Naive B cell (primary cell): ENCODE measurements around the gene MMP19. TPM values are rescaled to one million over a fixed set of nuclear protein-coding genes. Genes with fewer than 3 reads are reported as not detected.
A peak's percentile ranks its signal among the peaks of the same experiment; 100 is the strongest.
"Not testable (repeated sequence)": the region's sequence is repeated elsewhere in the genome, so short reads cannot be mapped to it uniquely, and the experiment has no call there.

Source experiments
- ATAC-seq, 2 donors: fragments of 150-1000 bp; cut with Tn5 transposase; 2 replicates each; pipeline ENCODE4 v1.10.0; 2021; ENCODE audit warnings: low read depth in 2 of 2, mild to moderate bottlenecking in 2 of 2, moderate library complexity in 2 of 2
- DNase-seq: peaks from one replicate; pipeline ENCODE4 v3.0.0; 2022
- H3K27ac Mint-ChIP-seq, 6 donors: one replicate each; pipeline ENCODE4 v1.8.0; 2020 to 2022; ENCODE audit warnings: mild to moderate bottlenecking in 6 of 6, mixed read lengths in 6 of 6, moderate library complexity in 5 of 6, inconsistent platforms in 2 of 6
- H3K27me3 Mint-ChIP-seq, 3 donors: one replicate each; pipeline ENCODE4 v1.8.0; 2021 to 2022; ENCODE audit warnings: mixed read lengths in 3 of 3, mild to moderate bottlenecking in 1 of 3
- H3K36me3 Mint-ChIP-seq, 2 donors: one replicate each; pipeline ENCODE4 v1.8.0; 2020 to 2022; ENCODE audit warnings: mixed read lengths in 2 of 2, inconsistent platforms in 1 of 2, mild to moderate bottlenecking in 1 of 2
- H3K4me1 Mint-ChIP-seq, 3 donors: one replicate each; pipeline ENCODE4 v1.8.0; 2020 to 2022; ENCODE audit warnings: mixed read lengths in 3 of 3, inconsistent platforms in 1 of 3, mild to moderate bottlenecking in 1 of 3, moderate library complexity in 1 of 3
- H3K4me3 Mint-ChIP-seq, 8 donors: one replicate each; pipeline ENCODE4 v1.8.0; 2020 to 2022; ENCODE audit warnings: mild to moderate bottlenecking in 8 of 8, mixed read lengths in 8 of 8, moderate library complexity in 8 of 8, inconsistent platforms in 2 of 8
- H3K9me3 Mint-ChIP-seq, 7 donors: one replicate each; pipeline ENCODE4 v1.8.0; 2020 to 2022; ENCODE audit warnings: mixed read lengths in 7 of 7, mild to moderate bottlenecking in 5 of 7, inconsistent platforms in 2 of 7, moderate library complexity in 1 of 7
- polyA plus RNA-seq, 6 donors: library from polyadenylated mRNA; unstranded; fragments of 300-500 nt; fragmentation: Illumina TruSeq; gene quantifications; one replicate each; pipeline ENCODE4 v1.2.3, GENCODE V29; 2021; ENCODE audit warnings: low read depth in 6 of 6

The MMP19 gene
- polyA plus RNA-seq, result under 1 TPM in 1 of 6 donors, not detected in 5; 0.21 TPM

- H3K4me1 Mint-ChIP-seq, result peaks cover 0 to 6% (median 0%) of the 10 kb centered on the region in 3 donors
- no peak for DNase-seq
- ATAC-seq, result no peak
- H3K4me3 Mint-ChIP-seq, result no peak within 1 kb of the TSS
- peak within 1 kb of the TSS in 3 of 6 donors; percentile 15 to 74 (median 28) for H3K27ac Mint-ChIP-seq
- H3K27me3 Mint-ChIP-seq, result peaks cover 13 to 36% (median 29%) of the 10 kb centered on the region in 3 donors
- H3K9me3 Mint-ChIP-seq, result peaks cover 0 to 4% (median 0%) of the 10 kb centered on the region in 7 donors
- no peaks in the 10 kb centered on the region for H3K36me3 Mint-ChIP-seq
Observed at GRCh38 chr12:55842681-55843429, at the start of gene MMP19. Gene MMP19 (minus strand): TSS chr12:55842936. CDS start chr12:55842830, 106 bp downstream.

DNA sequence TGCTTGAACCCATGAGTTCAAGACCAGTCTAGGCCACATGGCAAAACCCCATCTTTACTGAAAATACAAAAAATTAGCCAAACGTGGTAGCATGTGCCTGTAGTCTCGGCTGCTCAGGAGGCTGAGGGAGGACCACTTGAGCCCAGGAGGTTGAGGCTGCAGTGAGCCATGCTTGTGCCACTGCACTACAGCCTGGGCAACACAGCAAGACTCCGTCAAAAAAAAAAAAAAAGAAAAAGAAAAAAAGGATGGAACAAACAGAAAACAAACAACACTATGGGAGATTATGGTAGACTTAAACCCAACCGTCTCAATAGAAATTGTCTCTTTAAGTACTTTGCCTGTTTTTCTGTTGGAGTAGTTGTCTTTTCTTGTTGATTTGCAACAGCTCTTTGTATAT lies 48.6 kb upstream of the MMP19 start:
- DNase-seq (no peak), ATAC-seq (no peak)
- Mint-ChIP-seq H3K9me3 (no peaks in the 10 kb centered on the region), H3K4me1 (no peaks in the 10 kb centered on the region), H3K4me3 (no peak overlapping the region), H3K36me3 (no peaks in the 10 kb centered on the region), H3K27ac (no peak overlapping the region), H3K27me3 (no peaks in the 10 kb centered on the region)

DNA sequence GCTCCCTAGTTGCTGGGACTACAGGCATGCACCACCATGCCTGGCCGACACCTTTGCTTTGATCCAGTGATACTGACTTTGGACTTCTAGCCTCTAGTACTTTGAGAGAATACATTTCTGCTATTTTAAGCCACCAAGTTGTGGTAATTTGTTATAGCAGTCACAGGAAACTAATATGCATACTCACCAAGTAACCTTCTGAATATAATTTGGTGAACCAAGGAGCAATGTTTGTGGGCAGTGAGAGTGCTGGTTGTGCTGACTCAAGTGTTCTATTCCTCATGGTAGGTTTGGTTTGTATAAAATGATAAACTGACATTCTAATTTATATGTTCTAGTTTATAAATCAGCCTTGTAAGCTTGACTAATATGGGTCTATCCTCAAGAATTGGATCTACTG lies 42.4 kb upstream of the MMP19 start:
- H3K4me3 Mint-ChIP-seq, result no peak overlapping the region
- no peak for ATAC-seq
- no peak for DNase-seq
- no peaks in the 10 kb centered on the region for H3K4me1 Mint-ChIP-seq
- no peaks in the 10 kb centered on the region for H3K9me3 Mint-ChIP-seq
- H3K27me3 Mint-ChIP-seq, result no peaks in the 10 kb centered on the region
- H3K36me3 Mint-ChIP-seq, result no peaks in the 10 kb centered on the region
- H3K27ac Mint-ChIP-seq, result no peak overlapping the region

DNA sequence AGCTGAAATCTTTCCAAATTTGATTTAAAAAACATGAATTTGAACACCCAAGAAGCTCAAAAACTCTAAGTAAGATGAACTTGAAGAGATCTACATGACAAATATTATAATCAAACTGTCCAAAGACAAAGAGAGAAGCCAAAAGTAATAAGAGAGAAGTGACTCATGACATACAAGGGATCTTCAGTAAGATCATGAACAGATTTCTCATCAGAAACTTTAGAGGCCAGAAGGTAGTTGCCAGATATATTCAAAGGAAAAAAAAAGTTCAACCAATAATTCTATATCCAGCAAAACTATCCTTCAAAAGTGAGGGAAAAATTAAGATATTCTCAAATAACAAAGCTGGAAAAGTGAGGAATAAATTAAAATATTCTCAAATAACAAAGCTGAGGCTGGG lies 35.1 kb upstream of the MMP19 start:
- peaks cover 7 to 10% of the 10 kb centered on the region in 2 donors for H3K36me3 Mint-ChIP-seq
- no peak overlapping the region for H3K4me3 Mint-ChIP-seq
- H3K27me3 Mint-ChIP-seq, result no peaks in the 10 kb centered on the region
- DNase-seq (no peak), ATAC-seq (no peak)
- H3K27ac Mint-ChIP-seq, result no peak overlapping the region
- peaks cover 0 to 16% (median 11%) of the 10 kb centered on the region in 7 donors for H3K9me3 Mint-ChIP-seq
- H3K4me1 Mint-ChIP-seq, result no peaks in the 10 kb centered on the region

DNA sequence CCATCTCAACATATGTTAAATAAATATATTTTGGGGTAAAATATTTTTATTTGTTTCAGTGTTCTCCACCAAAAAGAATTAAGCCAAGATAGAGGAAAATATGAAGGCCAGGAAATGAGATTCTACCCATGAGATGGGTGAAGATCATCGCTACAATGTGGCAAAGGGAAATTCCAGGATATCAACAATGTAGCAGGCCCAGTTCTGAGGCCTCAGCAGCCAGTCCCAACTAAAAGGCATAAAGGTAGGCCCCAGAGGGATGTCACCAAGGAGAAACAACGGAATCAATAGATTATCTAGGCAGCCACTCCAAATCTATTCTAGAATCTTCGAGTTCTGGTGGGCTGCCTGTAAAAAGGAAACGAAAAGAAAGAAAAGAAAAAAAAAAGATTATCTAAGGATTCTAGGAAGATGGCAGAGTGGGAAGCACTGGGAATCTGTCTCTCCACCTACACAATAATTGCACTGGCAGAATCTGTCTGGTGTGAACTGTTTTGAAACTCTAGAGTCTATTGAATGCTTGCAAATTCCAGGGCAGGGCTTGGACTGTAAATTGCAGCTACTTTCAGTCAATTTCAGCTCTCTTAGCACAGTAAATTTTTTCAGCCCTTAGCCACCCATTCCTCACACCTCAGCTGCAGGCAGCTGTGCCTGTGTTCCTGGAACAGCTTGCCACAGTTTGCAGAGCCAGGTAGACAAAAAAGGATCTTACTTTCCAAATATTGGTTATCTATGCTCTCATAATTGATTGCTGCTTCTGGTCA lies 33.1 kb upstream of the MMP19 start:
- Mint-ChIP-seq H3K27ac (no peak overlapping the region), H3K36me3 (peaks cover 7 to 10% of the 10 kb centered on the region in 2 donors), H3K27me3 (no peaks in the 10 kb centered on the region), H3K9me3 (peaks cover 0 to 16% (median 11%) of the 10 kb centered on the region in 7 donors), H3K4me3 (no peak overlapping the region), H3K4me1 (no peaks in the 10 kb centered on the region)
- no peak for ATAC-seq
- DNase-seq, result no peak

DNA sequence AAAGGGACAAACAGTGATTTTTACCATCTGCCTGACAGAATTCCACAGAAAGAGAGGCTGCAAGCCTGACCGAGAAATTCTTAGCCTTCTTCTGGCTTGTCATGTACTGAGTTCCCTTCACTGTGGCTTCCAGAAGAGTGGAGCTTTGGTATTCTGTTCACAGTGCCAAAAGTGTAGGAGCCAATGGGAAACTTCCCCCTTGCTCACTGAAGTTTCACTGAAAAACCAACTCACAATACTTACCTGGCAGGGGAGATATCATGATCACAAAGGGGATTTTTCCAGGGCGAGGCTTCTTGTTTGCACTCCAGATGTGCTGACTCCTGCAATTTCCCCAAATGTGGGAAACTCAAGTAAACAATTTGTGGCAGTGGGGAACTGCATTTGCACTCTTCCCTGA lies 31.7 kb upstream of the MMP19 start:
- Mint-ChIP-seq H3K27me3 (no peaks in the 10 kb centered on the region), H3K4me1 (no peaks in the 10 kb centered on the region), H3K27ac (no peak overlapping the region), H3K4me3 (no peak overlapping the region), H3K9me3 (peaks cover 0 to 16% (median 11%) of the 10 kb centered on the region in 7 donors), H3K36me3 (peaks cover 7 to 10% of the 10 kb centered on the region in 2 donors)
- DNase-seq (no peak), ATAC-seq (no peak)

- not testable (repeated sequence) for DNase-seq, H3K36me3 Mint-ChIP-seq, H3K27me3 Mint-ChIP-seq, H3K27ac Mint-ChIP-seq, ATAC-seq, H3K4me3 Mint-ChIP-seq, H3K4me1 Mint-ChIP-seq, H3K9me3 Mint-ChIP-seq
Observed at GRCh38 chr12:55866454-55867004, 23.8 kb upstream of the MMP19 start.

GRCh38 chr12:55865327-55865726 lies 22.6 kb upstream of the MMP19 start:
- H3K4me1 Mint-ChIP-seq, result no peaks in the 10 kb centered on the region
- no peak overlapping the region for H3K27ac Mint-ChIP-seq
- H3K9me3 Mint-ChIP-seq, result peaks cover 0 to 8% (median 6%) of the 10 kb centered on the region in 7 donors
- H3K27me3 Mint-ChIP-seq, result no peaks in the 10 kb centered on the region
- no peaks in the 10 kb centered on the region for H3K36me3 Mint-ChIP-seq
- H3K4me3 Mint-ChIP-seq, result no peak overlapping the region
- ATAC-seq (no peak), DNase-seq (no peak)

DNA sequence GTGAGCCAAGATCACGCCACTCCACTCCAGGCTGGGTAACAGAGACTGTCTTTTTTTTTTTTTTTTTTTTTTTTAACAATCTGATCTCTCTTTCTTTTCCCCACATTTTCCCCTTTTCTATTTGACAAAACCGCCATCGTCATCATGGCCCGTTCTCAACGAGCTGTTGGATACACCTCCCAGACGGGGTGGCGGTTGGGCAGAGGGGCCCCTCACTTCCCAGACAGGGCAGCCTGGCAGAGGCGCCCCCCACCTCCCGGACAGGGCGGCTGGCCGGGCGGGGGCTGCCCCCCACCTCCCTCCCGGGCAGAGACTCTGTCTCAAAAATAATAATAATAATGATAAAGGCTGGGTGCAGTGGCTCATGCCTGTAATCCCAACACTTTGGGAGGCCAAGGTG lies 20.2 kb upstream of the MMP19 start:
- not testable (repeated sequence) for H3K36me3 Mint-ChIP-seq, H3K27me3 Mint-ChIP-seq, H3K4me3 Mint-ChIP-seq, ATAC-seq, H3K4me1 Mint-ChIP-seq, H3K9me3 Mint-ChIP-seq, DNase-seq, H3K27ac Mint-ChIP-seq

GRCh38 chr12:55862286-55862685 lies 19.6 kb upstream of the MMP19 start:
- H3K9me3 Mint-ChIP-seq, result peaks cover 0 to 8% (median 6%) of the 10 kb centered on the region in 7 donors
- H3K36me3 Mint-ChIP-seq, result no peaks in the 10 kb centered on the region
- no peaks in the 10 kb centered on the region for H3K4me1 Mint-ChIP-seq
- no peak for ATAC-seq
- DNase-seq, result no peak
- H3K27me3 Mint-ChIP-seq, result no peaks in the 10 kb centered on the region
- H3K27ac Mint-ChIP-seq, result no peak overlapping the region
- H3K4me3 Mint-ChIP-seq, result no peak overlapping the region

- Mint-ChIP-seq H3K36me3 (no peaks in the 10 kb centered on the region), H3K9me3 (peaks cover 0 to 8% (median 6%) of the 10 kb centered on the region in 7 donors), H3K27ac (no peak overlapping the region), H3K4me3 (no peak overlapping the region), H3K27me3 (no peaks in the 10 kb centered on the region), H3K4me1 (no peaks in the 10 kb centered on the region)
- no peak for DNase-seq
- no peak for ATAC-seq
Observed at GRCh38 chr12:55861871-55862270, 19.1 kb upstream of the MMP19 start.

DNA sequence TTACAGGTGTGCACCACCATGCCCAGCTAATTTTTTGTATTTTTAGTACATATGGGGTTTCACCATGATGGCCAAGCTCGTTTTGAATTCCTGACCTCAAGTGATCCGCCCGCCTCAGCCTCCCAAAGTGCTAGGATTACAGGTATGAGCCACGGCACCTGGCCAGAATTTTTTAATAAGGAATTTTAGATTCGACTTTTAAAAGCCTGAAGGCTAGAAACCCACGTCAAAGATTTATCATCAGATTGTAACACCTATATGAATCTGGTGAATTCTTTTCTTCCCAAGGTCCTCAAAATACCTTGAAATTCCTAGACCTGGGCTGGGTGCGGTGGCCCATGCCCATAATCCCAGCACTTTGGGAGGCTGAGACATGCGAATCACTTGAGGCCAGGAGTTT lies 18.7 kb upstream of the MMP19 start:
- Mint-ChIP-seq H3K27me3 (no peaks in the 10 kb centered on the region), H3K9me3 (peaks cover 0 to 8% (median 6%) of the 10 kb centered on the region in 7 donors), H3K4me1 (no peaks in the 10 kb centered on the region), H3K36me3 (no peaks in the 10 kb centered on the region), H3K27ac (no peak overlapping the region), H3K4me3 (no peak overlapping the region)
- DNase-seq, result no peak
- ATAC-seq, result no peak

DNA sequence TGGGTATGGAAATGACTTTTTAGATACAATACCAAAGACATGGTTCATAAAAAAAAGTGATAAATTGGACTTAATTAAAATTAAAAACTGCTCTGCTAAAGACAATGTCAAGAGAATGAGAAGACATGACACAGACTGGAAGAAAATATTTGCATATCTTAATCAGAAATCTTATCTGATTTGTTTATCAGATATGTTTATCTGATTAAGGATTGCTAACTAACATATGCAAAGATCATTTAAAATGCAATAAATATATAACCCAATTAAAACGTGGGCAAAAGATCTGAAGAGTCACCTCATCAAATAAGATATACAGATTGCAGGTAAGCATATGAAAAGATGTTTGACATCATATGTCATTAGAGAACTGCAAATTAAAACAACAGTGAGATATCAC lies 10.0 kb upstream of the MMP19 start:
- H3K4me3 Mint-ChIP-seq, result no peak overlapping the region
- ATAC-seq (no peak), DNase-seq (no peak)
- no peaks in the 10 kb centered on the region for H3K4me1 Mint-ChIP-seq
- no peak overlapping the region for H3K27ac Mint-ChIP-seq
- H3K36me3 Mint-ChIP-seq, result no peaks in the 10 kb centered on the region
- peaks cover 0 to 23% (median 19%) of the 10 kb centered on the region in 3 donors for H3K27me3 Mint-ChIP-seq
- no peaks in the 10 kb centered on the region for H3K9me3 Mint-ChIP-seq

DNA sequence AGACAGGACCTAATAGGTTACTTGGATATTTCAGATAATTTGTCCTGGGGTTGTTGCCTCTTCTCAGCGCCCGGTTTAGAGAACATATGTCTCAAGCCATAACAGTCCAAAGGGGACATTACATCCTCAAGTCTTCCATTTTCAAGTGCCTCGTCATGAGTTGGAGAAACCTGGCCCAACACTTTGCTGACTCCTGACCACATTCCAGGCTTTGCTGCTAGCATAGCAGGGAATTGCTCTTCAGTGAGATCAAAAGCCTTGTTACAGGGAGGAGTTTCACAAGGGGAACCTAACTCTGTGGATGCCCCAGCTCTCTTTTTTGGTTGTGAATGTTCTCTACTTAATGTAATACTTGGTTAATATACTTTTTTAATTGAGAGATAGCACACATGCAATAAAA lies 8.2 kb upstream of the MMP19 start:
- ATAC-seq, result no peak
- Mint-ChIP-seq H3K9me3 (no peaks in the 10 kb centered on the region), H3K4me3 (no peak overlapping the region), H3K36me3 (no peaks in the 10 kb centered on the region), H3K27ac (no peak overlapping the region), H3K4me1 (no peaks in the 10 kb centered on the region), H3K27me3 (peaks cover 4 to 29% (median 19%) of the 10 kb centered on the region in 3 donors)
- no peak for DNase-seq
